ENCODE data around the gene SLC38A4.
"Not testable (repeated sequence)": the region's sequence is repeated elsewhere in the genome, so short reads cannot be mapped to it uniquely, and the experiment has no call there.

Gene SLC38A4

DNA sequence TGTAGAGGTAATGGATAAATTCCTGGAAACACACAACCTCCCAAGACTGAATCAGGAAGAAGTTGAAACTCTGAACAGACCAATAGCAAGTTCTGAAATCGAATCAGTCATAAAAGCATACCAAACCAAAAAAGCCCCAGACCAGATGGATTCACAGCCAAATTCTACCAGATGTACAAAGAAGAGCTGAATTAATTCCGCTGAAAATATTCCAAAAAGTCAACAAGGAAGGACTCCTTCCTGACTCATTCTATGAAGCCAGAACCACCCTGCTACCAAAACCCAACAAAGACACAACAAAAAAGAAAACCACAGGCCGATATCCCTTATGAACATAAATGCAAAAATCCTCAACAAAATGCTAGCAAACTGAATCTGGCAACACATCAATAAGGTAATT lies 81.5 kb downstream of the SLC38A4 start:
- Histone ChIP-seq H3K9me3 (no peaks in the 10 kb centered on the region), H3K36me3 (replicated peaks) (no peaks in the 10 kb centered on the region), H3K4me3 (no peak overlapping the region), H3K27me3 (ENCODE audit: low read depth) (no peaks in the 10 kb centered on the region), H3K4me1 (no peaks in the 10 kb centered on the region)
- no peak for DNase-seq (ENCODE audit: low spot score in 2 of 2)
- in situ Hi-C loops (cut with MboI; ENCODE audit: low sequenced_read_pairs), result no loop called here

DNA sequence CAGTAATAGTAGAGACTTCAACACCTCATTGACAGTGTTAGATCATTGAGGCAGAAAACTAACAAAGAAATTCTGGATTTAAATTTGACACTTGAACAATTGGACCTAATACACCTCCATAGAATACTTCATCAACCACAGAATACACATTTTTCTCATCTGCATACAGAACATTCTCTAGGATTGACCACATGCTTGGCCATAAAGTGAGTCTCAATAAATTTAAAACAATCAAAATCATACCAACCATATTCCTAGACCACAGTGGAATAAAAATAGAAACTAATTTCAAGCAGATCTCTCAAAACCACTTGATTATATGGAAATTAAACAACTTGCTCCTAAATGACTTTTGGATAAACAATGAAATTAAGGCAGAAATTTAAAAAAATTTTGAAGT lies 82.3 kb downstream of the SLC38A4 start:
- Histone ChIP-seq H3K4me1 (no peaks in the 10 kb centered on the region), H3K4me3 (no peak overlapping the region), H3K36me3 (replicated peaks) (no peaks in the 10 kb centered on the region), H3K9me3 (no peaks in the 10 kb centered on the region), H3K27me3 (ENCODE audit: low read depth) (no peaks in the 10 kb centered on the region)
- in situ Hi-C loops (cut with MboI; ENCODE audit: low sequenced_read_pairs), result no loop called here
- no peak for DNase-seq (ENCODE audit: low spot score in 2 of 2)

DNA sequence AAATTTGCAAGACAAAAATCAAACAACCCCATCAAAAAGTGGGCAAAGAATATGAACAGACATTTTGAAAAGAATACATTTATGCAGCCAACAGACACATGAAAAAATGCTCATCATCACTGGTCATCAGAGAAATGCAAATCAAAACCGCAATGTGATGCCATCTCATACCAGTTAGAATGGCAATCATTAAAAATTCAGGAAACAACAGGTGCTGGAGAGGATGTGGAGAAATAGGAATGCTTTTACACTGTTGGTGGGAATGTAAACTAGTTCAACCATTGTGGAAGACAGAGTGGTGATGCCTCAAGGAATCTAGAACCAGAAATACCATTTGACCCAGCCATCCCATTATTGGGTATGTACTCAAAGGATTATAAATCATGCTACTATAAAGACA lies 83.5 kb downstream of the SLC38A4 start:
- H3K4me1 ChIP-seq; H3K36me3 ChIP-seq (replicated peaks); DNase-seq (ENCODE audit: low spot score in 2 of 2); H3K4me3 ChIP-seq; in situ Hi-C loops (cut with MboI; ENCODE audit: low sequenced_read_pairs); H3K27me3 ChIP-seq (ENCODE audit: low read depth); H3K9me3 ChIP-seq: not testable (repeated sequence)

DNA sequence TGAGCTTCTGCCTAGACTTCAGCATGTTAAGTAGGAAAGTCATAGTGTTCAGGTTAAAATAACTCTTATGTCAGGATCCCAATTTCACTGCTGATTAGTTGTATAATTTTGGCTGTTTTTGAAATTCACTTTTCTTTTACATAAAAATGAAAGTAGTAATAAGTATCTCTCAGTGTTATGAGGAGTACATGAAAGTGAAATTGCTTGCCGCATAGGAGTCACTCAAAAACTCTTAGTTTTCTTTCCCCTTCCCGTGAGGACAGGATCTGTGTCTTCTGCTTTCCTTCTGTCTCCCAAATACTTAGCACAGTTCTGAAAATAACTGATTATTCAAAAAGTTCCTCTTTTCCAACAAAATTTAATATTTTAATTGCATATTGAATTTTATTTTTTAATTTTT lies 100.5 kb downstream of the SLC38A4 start:
- Histone ChIP-seq H3K36me3 (replicated peaks) (no peaks in the 10 kb centered on the region), H3K27me3 (ENCODE audit: low read depth) (no peaks in the 10 kb centered on the region), H3K9me3 (no peaks in the 10 kb centered on the region), H3K4me3 (no peak overlapping the region), H3K4me1 (no peaks in the 10 kb centered on the region)
- DNase-seq (ENCODE audit: low spot score in 2 of 2), result no peak
- in situ Hi-C loops (cut with MboI; ENCODE audit: low sequenced_read_pairs), result no loop called here

DNA sequence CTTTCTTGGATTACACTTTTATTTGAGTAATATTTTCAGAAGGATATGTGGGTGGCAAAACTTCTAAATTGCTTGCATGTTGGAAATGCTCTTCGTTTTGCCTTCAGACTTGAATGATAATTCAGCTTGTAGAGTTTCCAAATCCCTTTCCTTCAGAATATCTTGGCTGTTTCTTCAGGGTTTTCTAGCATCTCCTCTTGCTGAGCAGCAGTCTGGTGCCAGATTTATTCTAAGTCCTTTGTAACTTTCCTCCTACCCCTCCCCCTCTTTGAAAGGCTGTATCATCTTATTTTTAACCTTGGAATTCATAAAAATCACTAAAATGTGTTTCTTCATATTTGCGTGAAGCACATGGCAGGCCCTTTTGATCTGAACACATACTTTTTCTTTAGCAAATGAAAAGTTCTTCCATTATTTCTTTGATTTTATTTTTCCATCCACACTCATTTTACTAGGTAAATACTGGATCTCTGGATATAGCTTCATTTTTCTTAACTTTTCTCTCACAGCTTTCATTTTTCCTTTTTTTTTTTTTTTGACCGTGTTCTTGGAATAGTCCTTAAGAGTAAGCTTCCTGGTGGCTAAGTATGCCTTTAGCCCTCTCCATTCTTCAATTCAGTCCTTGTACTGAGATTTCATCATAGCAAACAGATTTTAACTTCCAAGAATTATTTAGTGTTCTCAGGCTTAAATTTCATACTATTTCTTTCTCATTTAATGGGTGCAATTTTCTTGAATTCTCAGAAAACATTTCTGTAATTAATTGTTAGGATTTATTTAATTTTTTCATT lies 102.0 kb downstream of the SLC38A4 start:
- in situ Hi-C loops (cut with MboI; ENCODE audit: low sequenced_read_pairs), result no loop called here
- H3K27me3 ChIP-seq (ENCODE audit: low read depth), result no peaks in the 10 kb centered on the region
- DNase-seq (ENCODE audit: low spot score in 2 of 2), result no peak
- no peaks in the 10 kb centered on the region for H3K9me3 ChIP-seq
- no peaks in the 10 kb centered on the region for H3K4me1 ChIP-seq
- H3K36me3 ChIP-seq (replicated peaks), result no peaks in the 10 kb centered on the region
- no peak overlapping the region for H3K4me3 ChIP-seq

DNA sequence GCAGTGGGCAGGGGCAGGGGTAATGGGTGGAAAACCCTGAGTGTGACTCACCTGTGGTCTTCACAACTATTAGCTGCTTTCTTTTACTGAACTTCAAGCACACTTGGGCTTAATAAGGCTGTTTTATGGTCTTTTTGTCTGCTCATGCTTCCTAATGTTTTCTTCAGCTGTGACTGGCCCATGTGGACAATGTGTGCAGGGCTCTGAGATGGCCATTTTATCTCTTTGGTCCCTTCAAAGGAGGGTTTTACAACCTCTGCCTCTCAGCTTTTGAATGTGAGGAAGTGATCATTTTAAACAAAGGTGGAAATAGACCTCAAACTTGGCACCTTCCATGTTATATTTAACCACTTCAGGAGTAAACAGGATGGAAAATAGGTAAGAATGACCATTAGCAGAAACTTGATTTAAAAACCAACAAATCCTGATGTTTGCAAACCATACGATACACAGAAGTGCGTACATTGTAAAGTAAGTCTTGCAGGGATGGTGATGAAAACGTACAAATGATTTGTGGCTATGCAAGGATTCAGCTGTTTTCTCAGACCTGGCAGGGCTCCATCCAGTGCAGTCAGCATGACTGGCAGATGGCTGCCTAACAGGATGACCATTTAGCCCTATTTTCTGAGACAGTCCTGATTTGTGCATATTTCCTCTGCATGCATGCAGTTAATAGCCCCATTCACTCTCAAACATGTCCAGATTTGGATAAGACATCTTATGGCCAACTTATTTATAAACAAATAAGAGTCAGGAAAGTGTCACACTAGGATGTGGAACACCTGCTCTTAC lies 103.2 kb downstream of the SLC38A4 start:
- DNase-seq (ENCODE audit: low spot score in 2 of 2), result no peak
- Histone ChIP-seq H3K4me1 (no peaks in the 10 kb centered on the region), H3K9me3 (no peaks in the 10 kb centered on the region), H3K4me3 (no peak overlapping the region), H3K27me3 (ENCODE audit: low read depth) (no peaks in the 10 kb centered on the region), H3K36me3 (replicated peaks) (no peaks in the 10 kb centered on the region)
- in situ Hi-C loops (cut with MboI; ENCODE audit: low sequenced_read_pairs), result no loop called here

DNA sequence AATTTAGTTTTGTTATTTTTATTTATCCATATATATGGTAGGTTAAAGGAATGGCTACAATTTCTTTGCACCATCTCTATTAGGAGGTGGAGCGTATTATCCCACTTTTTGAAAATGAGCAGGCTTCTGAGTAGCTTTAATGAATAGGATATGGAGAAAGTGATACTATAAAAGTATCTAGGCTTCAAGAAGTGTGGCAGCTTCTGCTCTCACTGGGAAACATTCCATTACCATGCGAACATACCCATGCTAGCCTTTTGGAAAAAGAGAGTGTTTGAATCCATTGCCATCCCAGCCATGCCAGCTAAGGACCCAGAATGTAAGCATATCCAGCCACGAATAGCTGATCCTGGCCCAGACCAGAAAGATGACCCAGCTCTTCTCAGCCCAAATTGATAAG lies 107.3 kb downstream of the SLC38A4 start:
- H3K4me1 ChIP-seq, result no peaks in the 10 kb centered on the region
- H3K36me3 ChIP-seq (replicated peaks), result no peaks in the 10 kb centered on the region
- no peaks in the 10 kb centered on the region for H3K9me3 ChIP-seq
- H3K27me3 ChIP-seq (ENCODE audit: low read depth), result no peaks in the 10 kb centered on the region
- DNase-seq (ENCODE audit: low spot score in 2 of 2), result no peak
- no peak overlapping the region for H3K4me3 ChIP-seq
- in situ Hi-C loops (cut with MboI; ENCODE audit: low sequenced_read_pairs), result no loop called here

DNA sequence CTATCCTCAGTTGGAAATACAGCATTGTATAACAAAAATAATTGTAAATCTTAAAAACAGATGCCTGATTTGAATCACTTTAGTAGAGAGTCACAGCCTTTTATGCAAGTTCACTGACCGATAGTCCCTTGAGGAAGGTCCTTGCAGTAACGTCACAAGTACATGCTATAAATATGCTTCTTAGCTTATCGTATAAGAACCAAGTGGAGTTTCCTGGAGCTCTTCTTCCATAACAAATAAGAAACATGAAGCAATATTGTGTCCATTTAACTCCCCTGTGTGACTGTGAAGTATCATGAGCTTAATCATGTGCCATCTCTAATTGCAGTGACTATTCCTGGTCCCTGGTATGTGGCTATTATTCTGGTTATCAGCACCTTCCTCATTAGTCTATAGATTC lies 107.9 kb downstream of the SLC38A4 start:
- no peak for DNase-seq (ENCODE audit: low spot score in 2 of 2)
- in situ Hi-C loops (cut with MboI; ENCODE audit: low sequenced_read_pairs), result no loop called here

DNA sequence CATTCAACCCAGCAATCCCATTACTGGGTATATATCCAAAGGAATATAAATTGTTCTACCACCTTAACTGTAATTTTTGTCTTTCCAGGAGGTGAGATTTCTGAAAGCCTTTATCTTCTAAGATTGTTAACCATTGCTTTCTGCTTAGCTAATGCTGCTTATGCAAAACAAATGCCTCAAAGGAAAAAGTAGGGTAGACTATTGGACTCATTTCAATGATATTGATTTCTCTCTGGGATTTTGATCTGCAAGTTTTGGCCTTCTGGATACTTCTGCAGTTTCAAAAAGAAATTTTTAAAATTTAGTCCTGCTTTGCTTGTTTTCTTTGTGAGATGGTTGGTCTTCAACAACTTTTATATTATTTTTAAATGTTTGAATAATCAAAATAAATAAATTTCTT lies 108.6 kb downstream of the SLC38A4 start:
- in situ Hi-C loops (cut with MboI; ENCODE audit: low sequenced_read_pairs), result no loop called here
- H3K4me3 ChIP-seq, result no peak overlapping the region
- no peaks in the 10 kb centered on the region for H3K36me3 ChIP-seq (replicated peaks)
- no peaks in the 10 kb centered on the region for H3K4me1 ChIP-seq
- no peaks in the 10 kb centered on the region for H3K27me3 ChIP-seq (ENCODE audit: low read depth)
- DNase-seq (ENCODE audit: low spot score in 2 of 2), result no peak
- no peaks in the 10 kb centered on the region for H3K9me3 ChIP-seq

More for the DNA sequence above, 107.9 kb downstream of the SLC38A4 start:
- Histone ChIP-seq H3K9me3 (no peaks in the 10 kb centered on the region), H3K27me3 (ENCODE audit: low read depth) (no peaks in the 10 kb centered on the region), H3K4me3 (no peak overlapping the region), H3K4me1 (no peaks in the 10 kb centered on the region), H3K36me3 (replicated peaks) (no peaks in the 10 kb centered on the region)
